Tibial nerve (tissue), 4 donors: ENCODE results near the gene RMP24.
A peak's percentile ranks its signal among the peaks of the same experiment; 100 is the strongest.

Experiments
- EP300 ChIP-seq, 2 donors: sonication (generic); formaldehyde crosslinking; IDR thresholded peaks; one replicate each; pipeline ENCODE4 v1.6.1; 2017; ENCODE audit warnings: antibody characterized with exemption in 2 of 2, mild to moderate bottlenecking in 1 of 2
- POLR2A ChIP-seq, 2 donors: fragments of 450-650 bp; IDR thresholded peaks; one replicate each; pipeline ENCODE4 v1.6.1; 2017; ENCODE audit warnings: antibody characterized with exemption in 2 of 2, mild to moderate bottlenecking in 2 of 2, moderate library complexity in 2 of 2
- TF ChIP-seq, protein P1 (sequence below), 5 experiments: fragments of 200-600 bp in 3 of 5; fragments of 450-650 bp in 2 of 5; sonication (generic) in 3 of 5; IDR thresholded peaks; one replicate each; pipeline ENCODE4 v1.5.1; 2016 to 2019; ENCODE audit warnings: antibody characterized with exemption in 5 of 5, mild to moderate bottlenecking in 3 of 5, moderate library complexity in 2 of 5

- TF ChIP-seq EP300 (IDR thresholded peaks at IDR 0.05) (peak; percentile 84 to 87), POLR2A (IDR thresholded peaks at IDR 0.05) (peak in 1 of 2 donors; percentile 67)
- TF ChIP-seq, protein P1, sequence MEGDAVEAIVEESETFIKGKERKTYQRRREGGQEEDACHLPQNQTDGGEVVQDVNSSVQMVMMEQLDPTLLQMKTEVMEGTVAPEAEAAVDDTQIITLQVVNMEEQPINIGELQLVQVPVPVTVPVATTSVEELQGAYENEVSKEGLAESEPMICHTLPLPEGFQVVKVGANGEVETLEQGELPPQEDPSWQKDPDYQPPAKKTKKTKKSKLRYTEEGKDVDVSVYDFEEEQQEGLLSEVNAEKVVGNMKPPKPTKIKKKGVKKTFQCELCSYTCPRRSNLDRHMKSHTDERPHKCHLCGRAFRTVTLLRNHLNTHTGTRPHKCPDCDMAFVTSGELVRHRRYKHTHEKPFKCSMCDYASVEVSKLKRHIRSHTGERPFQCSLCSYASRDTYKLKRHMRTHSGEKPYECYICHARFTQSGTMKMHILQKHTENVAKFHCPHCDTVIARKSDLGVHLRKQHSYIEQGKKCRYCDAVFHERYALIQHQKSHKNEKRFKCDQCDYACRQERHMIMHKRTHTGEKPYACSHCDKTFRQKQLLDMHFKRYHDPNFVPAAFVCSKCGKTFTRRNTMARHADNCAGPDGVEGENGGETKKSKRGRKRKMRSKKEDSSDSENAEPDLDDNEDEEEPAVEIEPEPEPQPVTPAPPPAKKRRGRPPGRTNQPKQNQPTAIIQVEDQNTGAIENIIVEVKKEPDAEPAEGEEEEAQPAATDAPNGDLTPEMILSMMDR (IDR thresholded peaks at IDR 0.05): peak in 1 of 5 experiments; percentile 17
Measured at GRCh38 chr18:35972197-35973000, at the start of gene RMP24.
